WTC11 (cell line): ENCODE data around the gene CA7. TPM values are rescaled to one million over a fixed set of nuclear protein-coding genes. Genes with fewer than 3 reads are reported as not detected.

Source experiments
- ATAC-seq: fragments of 200-7000 bp; cut with Tn5 transposase; 2 replicates; pipeline ENCODE4 v1.10.0; 2021; ENCODE audit warnings: mild to moderate bottlenecking, moderate library complexity
- CTCF ChIA-PET: fragments of 300-600 bp; sonication (Branson Sonifier 250); formaldehyde crosslinking; loops from one replicate; lab custom pipeline; 2021; ENCODE audit warnings: antibody characterized with exemption; lab: Charles Lee
- POLR2A ChIA-PET: fragments of 350-600 bp; sonication (Branson Sonifier 250); formaldehyde crosslinking; loops from one replicate; lab custom pipeline; 2021; ENCODE audit warnings: antibody characterized with exemption; lab: Charles Lee
- DNase-seq: peaks from one replicate; pipeline ENCODE4 v3.0.0; 2021; ENCODE audit warnings: low spot score
- H3K27ac Mint-ChIP-seq: 2 replicates; pipeline ENCODE4 v1.8.0; 2021; ENCODE audit warnings: mixed read lengths
- H3K27me3 Mint-ChIP-seq: 2 replicates; pipeline ENCODE4 v1.8.0; 2021; ENCODE audit warnings: low read depth, mild to moderate bottlenecking, moderate library complexity, mixed read lengths
- H3K36me3 Mint-ChIP-seq: 2 replicates; pipeline ENCODE4 v1.8.0; 2021; ENCODE audit warnings: mixed read lengths
- H3K4me1 Mint-ChIP-seq: 2 replicates; pipeline ENCODE4 v1.8.0; 2022; ENCODE audit warnings: mixed read lengths
- H3K4me3 Mint-ChIP-seq: 2 replicates; pipeline ENCODE4 v1.8.0; 2021; ENCODE audit warnings: mild to moderate bottlenecking, moderate library complexity, mixed read lengths
- H3K9me3 Mint-ChIP-seq: 2 replicates; pipeline ENCODE4 v1.8.0; 2021; ENCODE audit warnings: mixed read lengths
- ATF1 ChIP-seq: sonication (generic); formaldehyde crosslinking; IDR thresholded peaks from 2 replicates; pipeline ENCODE4 v1.8.1; 2023; ENCODE audit warnings: mild to moderate bottlenecking, moderate library complexity, missing genetic modification reagents
- CBFB ChIP-seq: sonication (generic); formaldehyde crosslinking; IDR thresholded peaks from 2 replicates; pipeline ENCODE4 v1.8.1; 2022; ENCODE audit warnings: mild to moderate bottlenecking, low read depth, missing genetic modification reagents
- GRHL2 ChIP-seq: fragments of 250-450 bp; sonication (Bioruptor Pico); IDR thresholded peaks from 2 replicates; pipeline ENCODE4 v1.8.0; 2022; ENCODE audit warnings: mild to moderate bottlenecking, moderate library complexity; ENCODE audit not compliant: insufficient replicate concordance, severe bottlenecking
- IRF2 ChIP-seq: sonication (generic); formaldehyde crosslinking; IDR thresholded peaks from 2 replicates; pipeline ENCODE4 v1.8.0; 2022; ENCODE audit warnings: low read depth, missing genetic modification reagents, borderline replicate concordance
- JUN ChIP-seq: sonication (generic); formaldehyde crosslinking; IDR thresholded peaks from 2 replicates; pipeline ENCODE4 v1.8.0; 2023; ENCODE audit warnings: mild to moderate bottlenecking, missing genetic modification reagents
- MXD4 ChIP-seq: fragments of 250-450 bp; sonication (Bioruptor Pico); IDR thresholded peaks from 2 replicates; pipeline ENCODE4 v1.8.0; 2021; ENCODE audit warnings: mild to moderate bottlenecking, moderate library complexity, borderline replicate concordance
- NFE2L1 ChIP-seq: sonication (generic); formaldehyde crosslinking; IDR thresholded peaks from 2 replicates; pipeline ENCODE4 v1.8.1; 2023; ENCODE audit warnings: missing genetic modification reagents
- NR1H2 ChIP-seq: sonication (generic); formaldehyde crosslinking; IDR thresholded peaks from 2 replicates; pipeline ENCODE4 v1.9.0; 2021; ENCODE audit warnings: mild to moderate bottlenecking, moderate library complexity, missing genetic modification reagents
- NR3C1 ChIP-seq: sonication (generic); formaldehyde crosslinking; conservative IDR thresholded peaks from 2 replicates; pipeline ENCODE4 v1.8.1; 2023; ENCODE audit warnings: low read depth, mild to moderate bottlenecking, missing genetic modification reagents
- RELA ChIP-seq: sonication (generic); formaldehyde crosslinking; IDR thresholded peaks from 2 replicates; pipeline ENCODE4 v1.8.1; 2022; ENCODE audit warnings: missing genetic modification reagents, mild to moderate bottlenecking, borderline replicate concordance
- RORB ChIP-seq: fragments of 250-450 bp; sonication (Bioruptor Pico); IDR thresholded peaks from 2 replicates; pipeline ENCODE4 v1.9.0; 2021; ENCODE audit warnings: mild to moderate bottlenecking
- TEAD1 ChIP-seq: sonication (generic); formaldehyde crosslinking; IDR thresholded peaks from 2 replicates; pipeline ENCODE4 v1.8.0; 2022; ENCODE audit warnings: mild to moderate bottlenecking, missing genetic modification reagents
- ZBTB21 ChIP-seq: sonication (generic); formaldehyde crosslinking; IDR thresholded peaks from 2 replicates; pipeline ENCODE4 v1.8.1; 2023; ENCODE audit warnings: mild to moderate bottlenecking, missing genetic modification reagents, borderline replicate concordance
- ZNF121 ChIP-seq: sonication (generic); formaldehyde crosslinking; IDR thresholded peaks from 2 replicates; pipeline ENCODE4 v1.8.0; 2023; ENCODE audit warnings: missing genetic modification reagents
- ZNF219 ChIP-seq: sonication (generic); formaldehyde crosslinking; IDR thresholded peaks from 2 replicates; pipeline ENCODE4 v1.8.0; 2023; ENCODE audit warnings: missing genetic modification reagents, mild to moderate bottlenecking, borderline replicate concordance
- ZNF416 ChIP-seq: fragments of 250-450 bp; sonication (Bioruptor Pico); IDR thresholded peaks from 2 replicates; pipeline ENCODE4 v1.9.0; 2021; ENCODE audit warnings: mild to moderate bottlenecking, inconsistent platforms
- total RNA-seq: library from RNA; stranded (reverse); gene quantifications from 3 replicates; pipeline ENCODE4 v1.2.3, GENCODE V29; 2021
- TF ChIP-seq, protein P1 (sequence below): sonication (generic); formaldehyde crosslinking; IDR thresholded peaks from 2 replicates; pipeline ENCODE4 v1.8.0; 2022; ENCODE audit warnings: missing genetic modification reagents
- TF ChIP-seq, protein P2 (sequence below): sonication (generic); formaldehyde crosslinking; IDR thresholded peaks from 2 replicates; pipeline ENCODE4 v1.8.1; 2023; ENCODE audit warnings: mild to moderate bottlenecking, missing genetic modification reagents
- TF ChIP-seq, protein P3 (sequence below): fragments of 250-450 bp; sonication (Bioruptor Pico); IDR thresholded peaks from 2 replicates; pipeline ENCODE4 v1.9.0; 2021; ENCODE audit warnings: mild to moderate bottlenecking
- TF ChIP-seq, protein P4 (sequence below): fragments of 250-450 bp; sonication (Bioruptor Pico); conservative IDR thresholded peaks from 2 replicates; pipeline ENCODE4 v1.9.0; 2021; ENCODE audit warnings: mild to moderate bottlenecking
- TF ChIP-seq, protein P5 (sequence below): sonication (generic); formaldehyde crosslinking; IDR thresholded peaks from 2 replicates; pipeline ENCODE4 v1.8.1; 2022; ENCODE audit warnings: mild to moderate bottlenecking, missing genetic modification reagents, moderate library complexity, borderline replicate concordance
- TF ChIP-seq, protein P6 (sequence below): sonication (generic); formaldehyde crosslinking; IDR thresholded peaks from 2 replicates; pipeline ENCODE4 v1.8.0; 2022; ENCODE audit warnings: mild to moderate bottlenecking, missing genetic modification reagents
- TF ChIP-seq, protein P7 (sequence below): sonication (generic); formaldehyde crosslinking; IDR thresholded peaks from 2 replicates; pipeline ENCODE4 v1.8.1; 2023; ENCODE audit warnings: mild to moderate bottlenecking, missing genetic modification reagents
- TF ChIP-seq, protein P8 (sequence below): sonication (generic); formaldehyde crosslinking; IDR thresholded peaks from 2 replicates; pipeline ENCODE4 v1.8.0; 2023; ENCODE audit warnings: missing genetic modification reagents

CA7 gene
- total RNA-seq, 1 experiment from 2014 or later: 1.6 TPM

DNA sequence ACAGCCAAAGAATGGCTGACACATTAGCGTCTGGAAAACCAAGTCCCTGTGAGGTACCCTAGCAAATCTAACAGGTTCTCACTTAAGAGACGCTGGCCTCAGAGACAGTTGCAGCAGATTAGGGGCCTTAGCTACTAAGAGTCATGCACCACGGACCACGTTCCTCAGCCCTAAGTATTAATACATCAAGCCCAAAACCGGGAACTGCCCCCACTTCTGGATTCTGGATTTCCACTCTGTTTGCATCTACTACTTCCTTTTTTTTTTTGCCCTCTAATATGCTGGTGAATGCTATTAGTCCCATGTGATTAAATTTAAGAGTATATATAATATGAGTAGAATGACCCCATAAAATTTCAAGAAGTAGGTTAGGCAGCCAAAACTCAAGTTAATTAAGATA, 42.1 kb upstream of the CA7 start:
- TF ChIP-seq ZNF219 (CRISPR knock-in tag) (no peak), NFE2L1 (CRISPR knock-in tag) (no peak), IRF2 (CRISPR knock-in tag) (no peak), CBFB (CRISPR knock-in tag) (no peak), ATF1 (no peak), GRHL2 (CRISPR knock-in tag) (no peak), ZBTB21 (CRISPR knock-in tag) (no peak), NR1H2 (CRISPR knock-in tag) (no peak)
- TF ChIP-seq, protein P1, sequence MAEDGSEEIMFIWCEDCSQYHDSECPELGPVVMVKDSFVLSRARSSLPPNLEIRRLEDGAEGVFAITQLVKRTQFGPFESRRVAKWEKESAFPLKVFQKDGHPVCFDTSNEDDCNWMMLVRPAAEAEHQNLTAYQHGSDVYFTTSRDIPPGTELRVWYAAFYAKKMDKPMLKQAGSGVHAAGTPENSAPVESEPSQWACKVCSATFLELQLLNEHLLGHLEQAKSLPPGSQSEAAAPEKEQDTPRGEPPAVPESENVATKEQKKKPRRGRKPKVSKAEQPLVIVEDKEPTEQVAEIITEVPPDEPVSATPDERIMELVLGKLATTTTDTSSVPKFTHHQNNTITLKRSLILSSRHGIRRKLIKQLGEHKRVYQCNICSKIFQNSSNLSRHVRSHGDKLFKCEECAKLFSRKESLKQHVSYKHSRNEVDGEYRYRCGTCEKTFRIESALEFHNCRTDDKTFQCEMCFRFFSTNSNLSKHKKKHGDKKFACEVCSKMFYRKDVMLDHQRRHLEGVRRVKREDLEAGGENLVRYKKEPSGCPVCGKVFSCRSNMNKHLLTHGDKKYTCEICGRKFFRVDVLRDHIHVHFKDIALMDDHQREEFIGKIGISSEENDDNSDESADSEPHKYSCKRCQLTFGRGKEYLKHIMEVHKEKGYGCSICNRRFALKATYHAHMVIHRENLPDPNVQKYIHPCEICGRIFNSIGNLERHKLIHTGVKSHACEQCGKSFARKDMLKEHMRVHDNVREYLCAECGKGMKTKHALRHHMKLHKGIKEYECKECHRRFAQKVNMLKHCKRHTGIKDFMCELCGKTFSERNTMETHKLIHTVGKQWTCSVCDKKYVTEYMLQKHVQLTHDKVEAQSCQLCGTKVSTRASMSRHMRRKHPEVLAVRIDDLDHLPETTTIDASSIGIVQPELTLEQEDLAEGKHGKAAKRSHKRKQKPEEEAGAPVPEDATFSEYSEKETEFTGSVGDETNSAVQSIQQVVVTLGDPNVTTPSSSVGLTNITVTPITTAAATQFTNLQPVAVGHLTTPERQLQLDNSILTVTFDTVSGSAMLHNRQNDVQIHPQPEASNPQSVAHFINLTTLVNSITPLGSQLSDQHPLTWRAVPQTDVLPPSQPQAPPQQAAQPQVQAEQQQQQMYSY (CRISPR knock-in tag): no peak
- TF ChIP-seq, protein P2, sequence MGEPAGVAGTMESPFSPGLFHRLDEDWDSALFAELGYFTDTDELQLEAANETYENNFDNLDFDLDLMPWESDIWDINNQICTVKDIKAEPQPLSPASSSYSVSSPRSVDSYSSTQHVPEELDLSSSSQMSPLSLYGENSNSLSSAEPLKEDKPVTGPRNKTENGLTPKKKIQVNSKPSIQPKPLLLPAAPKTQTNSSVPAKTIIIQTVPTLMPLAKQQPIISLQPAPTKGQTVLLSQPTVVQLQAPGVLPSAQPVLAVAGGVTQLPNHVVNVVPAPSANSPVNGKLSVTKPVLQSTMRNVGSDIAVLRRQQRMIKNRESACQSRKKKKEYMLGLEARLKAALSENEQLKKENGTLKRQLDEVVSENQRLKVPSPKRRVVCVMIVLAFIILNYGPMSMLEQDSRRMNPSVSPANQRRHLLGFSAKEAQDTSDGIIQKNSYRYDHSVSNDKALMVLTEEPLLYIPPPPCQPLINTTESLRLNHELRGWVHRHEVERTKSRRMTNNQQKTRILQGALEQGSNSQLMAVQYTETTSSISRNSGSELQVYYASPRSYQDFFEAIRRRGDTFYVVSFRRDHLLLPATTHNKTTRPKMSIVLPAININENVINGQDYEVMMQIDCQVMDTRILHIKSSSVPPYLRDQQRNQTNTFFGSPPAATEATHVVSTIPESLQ (CRISPR knock-in tag): no peak
- TF ChIP-seq, protein P3, sequence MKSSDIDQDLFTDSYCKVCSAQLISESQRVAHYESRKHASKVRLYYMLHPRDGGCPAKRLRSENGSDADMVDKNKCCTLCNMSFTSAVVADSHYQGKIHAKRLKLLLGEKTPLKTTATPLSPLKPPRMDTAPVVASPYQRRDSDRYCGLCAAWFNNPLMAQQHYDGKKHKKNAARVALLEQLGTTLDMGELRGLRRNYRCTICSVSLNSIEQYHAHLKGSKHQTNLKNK (CRISPR knock-in tag): no peak
- TF ChIP-seq, protein P4, sequence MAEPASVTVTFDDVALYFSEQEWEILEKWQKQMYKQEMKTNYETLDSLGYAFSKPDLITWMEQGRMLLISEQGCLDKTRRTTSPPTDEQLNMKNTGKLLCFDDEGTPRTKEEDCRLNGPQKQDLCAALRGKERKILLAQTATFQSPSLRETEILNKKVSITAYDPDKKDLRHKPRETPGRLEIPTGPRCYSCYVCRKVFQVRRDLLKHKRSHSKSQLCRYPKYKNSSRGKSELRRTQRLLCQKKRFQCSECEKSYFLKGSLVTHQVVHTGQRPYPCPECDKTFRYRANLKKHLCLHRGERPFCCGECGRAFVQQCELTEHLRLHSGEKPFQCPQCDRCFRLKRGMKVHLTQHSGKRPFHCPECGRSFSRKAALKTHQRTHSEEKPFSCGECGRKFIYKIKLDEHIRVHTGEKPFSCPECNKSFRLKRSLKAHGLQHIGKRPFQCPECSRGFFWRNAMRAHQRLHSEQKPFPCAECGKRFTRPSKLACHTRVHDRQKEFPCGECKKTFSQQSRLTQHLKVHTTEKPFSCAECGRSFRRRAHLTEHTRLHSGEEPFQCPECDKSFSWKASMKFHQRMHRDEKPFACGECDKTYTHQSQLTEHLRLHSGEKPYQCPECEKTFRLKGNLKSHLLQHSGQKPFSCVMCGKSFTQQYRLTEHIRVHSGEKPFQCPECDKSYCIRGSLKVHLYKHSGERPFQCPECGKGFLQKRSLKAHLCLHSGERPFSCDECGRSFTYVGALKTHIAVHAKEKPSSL: no peak
- TF ChIP-seq, protein P5, sequence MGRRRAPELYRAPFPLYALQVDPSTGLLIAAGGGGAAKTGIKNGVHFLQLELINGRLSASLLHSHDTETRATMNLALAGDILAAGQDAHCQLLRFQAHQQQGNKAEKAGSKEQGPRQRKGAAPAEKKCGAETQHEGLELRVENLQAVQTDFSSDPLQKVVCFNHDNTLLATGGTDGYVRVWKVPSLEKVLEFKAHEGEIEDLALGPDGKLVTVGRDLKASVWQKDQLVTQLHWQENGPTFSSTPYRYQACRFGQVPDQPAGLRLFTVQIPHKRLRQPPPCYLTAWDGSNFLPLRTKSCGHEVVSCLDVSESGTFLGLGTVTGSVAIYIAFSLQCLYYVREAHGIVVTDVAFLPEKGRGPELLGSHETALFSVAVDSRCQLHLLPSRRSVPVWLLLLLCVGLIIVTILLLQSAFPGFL: no peak
- Mint-ChIP-seq H3K27me3 (no peaks in the 10 kb centered on the region), H3K4me3 (no peak overlapping the region), H3K9me3 (no peaks in the 10 kb centered on the region), H3K36me3 (peaks cover 33% of the 10 kb centered on the region), H3K27ac (peak overlapping the region; percentile 45; the same call in 1 of the 2 replicates), H3K4me1 (no peaks in the 10 kb centered on the region)
- ATAC-seq: no peak
- no peak for DNase-seq
- POLR2A ChIA-PET: no interaction called here
- CTCF ChIA-PET: no interaction called here

DNA sequence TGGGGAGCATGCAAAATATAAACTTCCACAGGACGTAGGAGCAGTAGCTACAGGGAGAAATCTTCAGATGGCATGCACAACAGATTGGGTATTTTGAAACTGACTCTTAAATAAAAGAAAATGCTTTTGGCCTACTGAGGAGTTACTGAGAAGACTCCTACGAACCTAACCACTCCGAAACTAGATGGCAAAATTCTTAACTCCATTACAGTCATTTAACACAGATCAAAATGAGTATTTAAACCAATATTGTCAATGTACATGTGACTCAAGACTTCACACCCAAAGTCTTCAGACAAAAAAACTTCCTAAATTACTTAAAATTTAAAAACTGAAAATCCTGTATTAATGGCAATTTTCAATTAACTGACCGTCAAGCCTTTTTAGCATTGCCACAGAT, 34.4 kb upstream of the CA7 start:
- POLR2A ChIA-PET: no interaction called here

More for the DNA sequence above, 34.4 kb upstream of the CA7 start:
- Mint-ChIP-seq H3K4me3 (no peak overlapping the region), H3K4me1 (no peaks in the 10 kb centered on the region), H3K36me3 (peaks cover 71% of the 10 kb centered on the region), H3K27ac (no peak overlapping the region), H3K27me3 (no peaks in the 10 kb centered on the region), H3K9me3 (no peaks in the 10 kb centered on the region)
- DNase-seq (no peak), ATAC-seq (no peak)
- CTCF ChIA-PET: interaction anchor here (0.9 to 1.7 kb wide), 2 partner anchors 58 to 70 kb away, joined by 3 to 6 read pairs; no protein-coding TSS in a partner anchor
- TF ChIP-seq NR3C1 (no peak), RORB (CRISPR knock-in tag) (no peak), MXD4 (CRISPR knock-in tag) (no peak), ZNF121 (CRISPR knock-in tag) (no peak), TEAD1 (CRISPR knock-in tag) (no peak), JUN (CRISPR knock-in tag) (no peak), RELA (CRISPR knock-in tag) (no peak), ZNF416 (no peak)
- TF ChIP-seq, protein P6, sequence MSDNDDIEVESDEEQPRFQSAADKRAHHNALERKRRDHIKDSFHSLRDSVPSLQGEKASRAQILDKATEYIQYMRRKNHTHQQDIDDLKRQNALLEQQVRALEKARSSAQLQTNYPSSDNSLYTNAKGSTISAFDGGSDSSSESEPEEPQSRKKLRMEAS (CRISPR knock-in tag): no peak
- TF ChIP-seq, protein P7, sequence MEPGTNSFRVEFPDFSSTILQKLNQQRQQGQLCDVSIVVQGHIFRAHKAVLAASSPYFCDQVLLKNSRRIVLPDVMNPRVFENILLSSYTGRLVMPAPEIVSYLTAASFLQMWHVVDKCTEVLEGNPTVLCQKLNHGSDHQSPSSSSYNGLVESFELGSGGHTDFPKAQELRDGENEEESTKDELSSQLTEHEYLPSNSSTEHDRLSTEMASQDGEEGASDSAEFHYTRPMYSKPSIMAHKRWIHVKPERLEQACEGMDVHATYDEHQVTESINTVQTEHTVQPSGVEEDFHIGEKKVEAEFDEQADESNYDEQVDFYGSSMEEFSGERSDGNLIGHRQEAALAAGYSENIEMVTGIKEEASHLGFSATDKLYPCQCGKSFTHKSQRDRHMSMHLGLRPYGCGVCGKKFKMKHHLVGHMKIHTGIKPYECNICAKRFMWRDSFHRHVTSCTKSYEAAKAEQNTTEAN (CRISPR knock-in tag): no peak
- TF ChIP-seq, protein P8, sequence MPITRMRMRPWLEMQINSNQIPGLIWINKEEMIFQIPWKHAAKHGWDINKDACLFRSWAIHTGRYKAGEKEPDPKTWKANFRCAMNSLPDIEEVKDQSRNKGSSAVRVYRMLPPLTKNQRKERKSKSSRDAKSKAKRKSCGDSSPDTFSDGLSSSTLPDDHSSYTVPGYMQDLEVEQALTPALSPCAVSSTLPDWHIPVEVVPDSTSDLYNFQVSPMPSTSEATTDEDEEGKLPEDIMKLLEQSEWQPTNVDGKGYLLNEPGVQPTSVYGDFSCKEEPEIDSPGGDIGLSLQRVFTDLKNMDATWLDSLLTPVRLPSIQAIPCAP (CRISPR knock-in tag): no peak
- TF ChIP-seq, all 79 proteins: peak for 0
